A549 treated with GW870086 at 1 μM for 4 hours (cell line): ENCODE measurements around the gene TXNRD1. TPM values are rescaled to one million over a fixed set of nuclear protein-coding genes. Genes with fewer than 3 reads are reported as not detected.

ENCODE experiments used
- total RNA-seq: library from RNA; stranded (reverse); fragments of 200-300 nt; extraction: Qiagen RNA extraction; gene quantifications from 5 replicates; pipeline ENCODE4 v1.2.3, GENCODE V29; 2022; ENCODE audit warnings: low read depth

TXNRD1 gene
- total RNA-seq: 763 to 977 TPM (median 906 TPM) in 5 replicates

DNA sequence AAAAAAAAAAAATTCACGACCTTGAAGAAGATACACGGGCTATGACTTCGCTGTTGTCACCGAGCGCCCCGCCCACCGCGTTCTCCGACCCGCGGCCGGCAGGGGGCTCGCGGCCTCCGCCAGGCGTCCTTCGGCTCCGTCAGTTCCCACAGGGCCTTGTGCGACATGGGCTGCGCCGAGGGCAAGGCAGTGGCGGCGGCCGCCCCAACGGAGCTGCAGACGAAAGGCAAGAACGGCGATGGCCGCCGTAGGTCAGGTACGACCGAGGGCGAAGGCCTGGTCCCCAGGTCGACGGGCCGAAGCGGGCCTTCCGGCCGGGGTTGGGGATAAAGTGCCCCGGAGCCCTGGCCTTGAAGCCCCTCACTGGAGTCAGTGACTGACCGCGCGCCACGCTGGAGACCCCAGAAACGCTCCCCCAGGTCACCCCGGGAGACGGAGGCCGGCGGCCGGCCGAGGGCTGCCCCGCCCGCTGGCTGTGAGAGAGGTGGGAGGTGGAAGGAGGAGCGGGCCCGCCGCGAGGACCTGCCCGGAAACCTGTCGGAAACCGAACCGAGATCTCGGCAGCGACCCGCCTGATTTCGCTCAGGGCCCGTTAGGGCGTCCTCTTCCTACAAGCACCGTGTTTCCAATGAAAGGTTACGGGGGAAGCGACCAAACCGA is at the start of gene TXNRD1:
Gene TXNRD1, plus strand, starts transcription at position 142 of the 660 bp plus-strand sequence. Its CDS starts 24 bp downstream, at position 166.

DNA sequence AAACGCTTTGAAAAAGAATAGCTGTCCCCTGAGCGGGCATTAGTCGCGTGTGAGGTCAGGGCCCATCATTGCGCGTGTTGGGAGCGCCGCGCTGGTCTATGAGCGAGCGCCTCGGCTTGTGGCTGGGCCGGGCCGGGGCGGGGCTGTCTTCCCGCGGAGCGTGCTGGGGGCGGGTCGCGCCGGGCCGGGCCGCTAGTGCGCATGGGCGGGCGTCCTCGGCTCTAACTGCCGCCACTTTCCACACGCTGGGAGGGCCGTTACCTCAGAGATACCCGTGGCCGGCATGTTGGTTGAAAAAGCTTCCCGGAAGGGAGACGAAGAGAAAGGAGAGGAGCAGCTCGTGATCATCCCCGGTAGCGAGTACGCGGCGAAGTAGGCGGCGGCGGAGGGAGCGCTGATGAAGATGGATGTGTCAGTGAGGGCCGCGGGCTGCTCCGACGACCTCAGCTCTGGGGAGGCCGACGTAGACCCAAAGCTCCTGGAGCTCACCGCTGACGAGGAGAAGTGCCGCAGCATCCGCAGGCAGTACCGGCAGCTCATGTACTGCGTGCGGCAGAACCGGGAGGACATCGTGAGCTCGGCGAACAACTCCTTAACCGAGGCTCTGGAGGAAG is 88.1 kb downstream of the TXNRD1 start, which contains the start of gene EID3:
Gene EID3, plus strand, starts transcription at position 202 of the 614 bp plus-strand sequence. Its CDS starts 196 bp downstream, at position 398.

Other genes starting within 250 kb of the TXNRD1 start
- 23.3 to 30.4 TPM (median 29.5 TPM) in 5 replicates for gene TDG, start 249.9 kb upstream of the TXNRD1 start, total RNA-seq
- gene GLT8D2, start 165.6 kb upstream of the TXNRD1 start, total RNA-seq: 0.09 to 0.59 TPM (median 0.25 TPM) in 5 replicates
- gene HCFC2, start 151.2 kb upstream of the TXNRD1 start, total RNA-seq: 3.1 to 5.6 TPM (median 4.5 TPM) in 5 replicates
- 19.1 to 27.5 TPM (median 26.3 TPM) in 5 replicates for gene NFYB, start 77.6 kb upstream of the TXNRD1 start, total RNA-seq
- gene EID3, start 88.0 kb downstream of the TXNRD1 start, total RNA-seq: 5.4 to 7.3 TPM (median 7.1 TPM) in 5 replicates
- gene CHST11, start 241.2 kb downstream of the TXNRD1 start, total RNA-seq: 16.1 to 24.1 TPM (median 21.7 TPM) in 5 replicates